Measurements from ENCODE around the gene RASGRF1. TPM values are rescaled to one million over a fixed set of nuclear protein-coding genes. Genes with fewer than 3 reads are reported as not detected.

RASGRF1 gene
- total RNA-seq, 1 donor from 2014 or later, result 0.48 TPM

- no peak overlapping the region for H3K4me3 Mint-ChIP-seq (ENCODE audit: unreplicated experiment)
- TF ChIP-seq, protein P1, sequence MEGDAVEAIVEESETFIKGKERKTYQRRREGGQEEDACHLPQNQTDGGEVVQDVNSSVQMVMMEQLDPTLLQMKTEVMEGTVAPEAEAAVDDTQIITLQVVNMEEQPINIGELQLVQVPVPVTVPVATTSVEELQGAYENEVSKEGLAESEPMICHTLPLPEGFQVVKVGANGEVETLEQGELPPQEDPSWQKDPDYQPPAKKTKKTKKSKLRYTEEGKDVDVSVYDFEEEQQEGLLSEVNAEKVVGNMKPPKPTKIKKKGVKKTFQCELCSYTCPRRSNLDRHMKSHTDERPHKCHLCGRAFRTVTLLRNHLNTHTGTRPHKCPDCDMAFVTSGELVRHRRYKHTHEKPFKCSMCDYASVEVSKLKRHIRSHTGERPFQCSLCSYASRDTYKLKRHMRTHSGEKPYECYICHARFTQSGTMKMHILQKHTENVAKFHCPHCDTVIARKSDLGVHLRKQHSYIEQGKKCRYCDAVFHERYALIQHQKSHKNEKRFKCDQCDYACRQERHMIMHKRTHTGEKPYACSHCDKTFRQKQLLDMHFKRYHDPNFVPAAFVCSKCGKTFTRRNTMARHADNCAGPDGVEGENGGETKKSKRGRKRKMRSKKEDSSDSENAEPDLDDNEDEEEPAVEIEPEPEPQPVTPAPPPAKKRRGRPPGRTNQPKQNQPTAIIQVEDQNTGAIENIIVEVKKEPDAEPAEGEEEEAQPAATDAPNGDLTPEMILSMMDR (IDR thresholded peaks at IDR 0.05), result no peak
- H3K36me3 Mint-ChIP-seq (ENCODE audit: unreplicated experiment), result peaks cover 51% of the 10 kb centered on the region
- H3K27ac Mint-ChIP-seq (ENCODE audit: unreplicated experiment), result no peak overlapping the region
- peaks cover 13% of the 10 kb centered on the region for H3K4me1 Mint-ChIP-seq (ENCODE audit: unreplicated experiment)
- no peaks in the 10 kb centered on the region for H3K27me3 Mint-ChIP-seq (ENCODE audit: unreplicated experiment)
- no peak for DNase-seq (ENCODE audit: extremely low spot score, unreplicated experiment)
- H3K9me3 Mint-ChIP-seq (ENCODE audit: unreplicated experiment), result no peaks in the 10 kb centered on the region
Observed at GRCh38 chr15:78913012-78913411, 177.6 kb downstream of the RASGRF1 start.

- DNase-seq (ENCODE audit: extremely low spot score, unreplicated experiment), result no peak
- Mint-ChIP-seq H3K4me1 (ENCODE audit: unreplicated experiment) (peaks cover 13% of the 10 kb centered on the region), H3K36me3 (ENCODE audit: unreplicated experiment) (peaks cover 56% of the 10 kb centered on the region), H3K4me3 (ENCODE audit: unreplicated experiment) (no peak overlapping the region), H3K27me3 (ENCODE audit: unreplicated experiment) (no peaks in the 10 kb centered on the region), H3K27ac (ENCODE audit: unreplicated experiment) (no peak overlapping the region), H3K9me3 (ENCODE audit: unreplicated experiment) (no peaks in the 10 kb centered on the region)
- TF ChIP-seq, protein P1 (IDR thresholded peaks at IDR 0.05), result no peak
Observed at GRCh38 chr15:78912316-78912715, 178.3 kb downstream of the RASGRF1 start.

GRCh38 chr15:78910271-78910670 is 180.3 kb downstream of the RASGRF1 start:
- H3K4me1 Mint-ChIP-seq (ENCODE audit: unreplicated experiment), result peaks cover 9% of the 10 kb centered on the region
- peaks cover 65% of the 10 kb centered on the region for H3K36me3 Mint-ChIP-seq (ENCODE audit: unreplicated experiment)
- TF ChIP-seq, protein P1 (IDR thresholded peaks at IDR 0.05), result no peak
- no peaks in the 10 kb centered on the region for H3K9me3 Mint-ChIP-seq (ENCODE audit: unreplicated experiment)
- DNase-seq (ENCODE audit: extremely low spot score, unreplicated experiment), result no peak
- peak overlapping the region; percentile 56 for H3K27ac Mint-ChIP-seq (ENCODE audit: unreplicated experiment)
- no peak overlapping the region for H3K4me3 Mint-ChIP-seq (ENCODE audit: unreplicated experiment)
- H3K27me3 Mint-ChIP-seq (ENCODE audit: unreplicated experiment), result no peaks in the 10 kb centered on the region

Other genes with a start within 250 kb of the RASGRF1 start
- gene MORF4L1, start 217.9 kb downstream of the RASGRF1 start, total RNA-seq, result 466 and 488 TPM in 2 replicates
- 6.1 and 6.4 TPM in 2 replicates for gene CTSH, start 145.7 kb downstream of the RASGRF1 start, total RNA-seq
- 0.08 TPM in 1 of 2 replicates, not detected in the other for gene ANKRD34C, start 191.9 kb upstream of the RASGRF1 start, total RNA-seq
- 102 and 120 TPM in 2 replicates for gene TMED3, start 220.3 kb upstream of the RASGRF1 start, total RNA-seq